ENCODE data around the gene TRAPPC3L. TPM values are rescaled to one million over a fixed set of nuclear protein-coding genes. Genes with fewer than 3 reads are reported as not detected.

Gene TRAPPC3L
- total and polyA plus RNA-seq, 2 of the 8 experiments (the other 6 are each of a cell fraction or from before 2014, with no cell fraction given): not detected

GRCh38 chr6:116536216-116536621, 9.3 kb downstream of the TRAPPC3L start (continued):
- TF ChIP-seq, protein P1, sequence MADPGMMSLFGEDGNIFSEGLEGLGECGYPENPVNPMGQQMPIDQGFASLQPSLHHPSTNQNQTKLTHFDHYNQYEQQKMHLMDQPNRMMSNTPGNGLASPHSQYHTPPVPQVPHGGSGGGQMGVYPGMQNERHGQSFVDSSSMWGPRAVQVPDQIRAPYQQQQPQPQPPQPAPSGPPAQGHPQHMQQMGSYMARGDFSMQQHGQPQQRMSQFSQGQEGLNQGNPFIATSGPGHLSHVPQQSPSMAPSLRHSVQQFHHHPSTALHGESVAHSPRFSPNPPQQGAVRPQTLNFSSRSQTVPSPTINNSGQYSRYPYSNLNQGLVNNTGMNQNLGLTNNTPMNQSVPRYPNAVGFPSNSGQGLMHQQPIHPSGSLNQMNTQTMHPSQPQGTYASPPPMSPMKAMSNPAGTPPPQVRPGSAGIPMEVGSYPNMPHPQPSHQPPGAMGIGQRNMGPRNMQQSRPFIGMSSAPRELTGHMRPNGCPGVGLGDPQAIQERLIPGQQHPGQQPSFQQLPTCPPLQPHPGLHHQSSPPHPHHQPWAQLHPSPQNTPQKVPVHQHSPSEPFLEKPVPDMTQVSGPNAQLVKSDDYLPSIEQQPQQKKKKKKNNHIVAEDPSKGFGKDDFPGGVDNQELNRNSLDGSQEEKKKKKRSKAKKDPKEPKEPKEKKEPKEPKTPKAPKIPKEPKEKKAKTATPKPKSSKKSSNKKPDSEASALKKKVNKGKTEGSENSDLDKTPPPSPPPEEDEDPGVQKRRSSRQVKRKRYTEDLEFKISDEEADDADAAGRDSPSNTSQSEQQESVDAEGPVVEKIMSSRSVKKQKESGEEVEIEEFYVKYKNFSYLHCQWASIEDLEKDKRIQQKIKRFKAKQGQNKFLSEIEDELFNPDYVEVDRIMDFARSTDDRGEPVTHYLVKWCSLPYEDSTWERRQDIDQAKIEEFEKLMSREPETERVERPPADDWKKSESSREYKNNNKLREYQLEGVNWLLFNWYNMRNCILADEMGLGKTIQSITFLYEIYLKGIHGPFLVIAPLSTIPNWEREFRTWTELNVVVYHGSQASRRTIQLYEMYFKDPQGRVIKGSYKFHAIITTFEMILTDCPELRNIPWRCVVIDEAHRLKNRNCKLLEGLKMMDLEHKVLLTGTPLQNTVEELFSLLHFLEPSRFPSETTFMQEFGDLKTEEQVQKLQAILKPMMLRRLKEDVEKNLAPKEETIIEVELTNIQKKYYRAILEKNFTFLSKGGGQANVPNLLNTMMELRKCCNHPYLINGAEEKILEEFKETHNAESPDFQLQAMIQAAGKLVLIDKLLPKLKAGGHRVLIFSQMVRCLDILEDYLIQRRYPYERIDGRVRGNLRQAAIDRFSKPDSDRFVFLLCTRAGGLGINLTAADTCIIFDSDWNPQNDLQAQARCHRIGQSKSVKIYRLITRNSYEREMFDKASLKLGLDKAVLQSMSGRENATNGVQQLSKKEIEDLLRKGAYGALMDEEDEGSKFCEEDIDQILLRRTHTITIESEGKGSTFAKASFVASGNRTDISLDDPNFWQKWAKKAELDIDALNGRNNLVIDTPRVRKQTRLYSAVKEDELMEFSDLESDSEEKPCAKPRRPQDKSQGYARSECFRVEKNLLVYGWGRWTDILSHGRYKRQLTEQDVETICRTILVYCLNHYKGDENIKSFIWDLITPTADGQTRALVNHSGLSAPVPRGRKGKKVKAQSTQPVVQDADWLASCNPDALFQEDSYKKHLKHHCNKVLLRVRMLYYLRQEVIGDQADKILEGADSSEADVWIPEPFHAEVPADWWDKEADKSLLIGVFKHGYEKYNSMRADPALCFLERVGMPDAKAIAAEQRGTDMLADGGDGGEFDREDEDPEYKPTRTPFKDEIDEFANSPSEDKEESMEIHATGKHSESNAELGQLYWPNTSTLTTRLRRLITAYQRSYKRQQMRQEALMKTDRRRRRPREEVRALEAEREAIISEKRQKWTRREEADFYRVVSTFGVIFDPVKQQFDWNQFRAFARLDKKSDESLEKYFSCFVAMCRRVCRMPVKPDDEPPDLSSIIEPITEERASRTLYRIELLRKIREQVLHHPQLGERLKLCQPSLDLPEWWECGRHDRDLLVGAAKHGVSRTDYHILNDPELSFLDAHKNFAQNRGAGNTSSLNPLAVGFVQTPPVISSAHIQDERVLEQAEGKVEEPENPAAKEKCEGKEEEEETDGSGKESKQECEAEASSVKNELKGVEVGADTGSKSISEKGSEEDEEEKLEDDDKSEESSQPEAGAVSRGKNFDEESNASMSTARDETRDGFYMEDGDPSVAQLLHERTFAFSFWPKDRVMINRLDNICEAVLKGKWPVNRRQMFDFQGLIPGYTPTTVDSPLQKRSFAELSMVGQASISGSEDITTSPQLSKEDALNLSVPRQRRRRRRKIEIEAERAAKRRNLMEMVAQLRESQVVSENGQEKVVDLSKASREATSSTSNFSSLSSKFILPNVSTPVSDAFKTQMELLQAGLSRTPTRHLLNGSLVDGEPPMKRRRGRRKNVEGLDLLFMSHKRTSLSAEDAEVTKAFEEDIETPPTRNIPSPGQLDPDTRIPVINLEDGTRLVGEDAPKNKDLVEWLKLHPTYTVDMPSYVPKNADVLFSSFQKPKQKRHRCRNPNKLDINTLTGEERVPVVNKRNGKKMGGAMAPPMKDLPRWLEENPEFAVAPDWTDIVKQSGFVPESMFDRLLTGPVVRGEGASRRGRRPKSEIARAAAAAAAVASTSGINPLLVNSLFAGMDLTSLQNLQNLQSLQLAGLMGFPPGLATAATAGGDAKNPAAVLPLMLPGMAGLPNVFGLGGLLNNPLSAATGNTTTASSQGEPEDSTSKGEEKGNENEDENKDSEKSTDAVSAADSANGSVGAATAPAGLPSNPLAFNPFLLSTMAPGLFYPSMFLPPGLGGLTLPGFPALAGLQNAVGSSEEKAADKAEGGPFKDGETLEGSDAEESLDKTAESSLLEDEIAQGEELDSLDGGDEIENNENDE (IDR thresholded peaks at IDR 0.05; ENCODE audit: insufficient replicate concordance, low read length): no peak
- TF ChIP-seq KDM5A (IDR thresholded peaks at IDR 0.05; ENCODE audit: low read length) (no peak), JUN (IDR thresholded peaks at IDR 0.05; ENCODE audit: low read depth, low read length) (no peak), RAD21 (IDR thresholded peaks at IDR 0.05 in 1 of 2, conservative IDR thresholded peaks at IDR 0.05 in 1 of 2; ENCODE audit: low read depth in 2 of 2, low read length in 2 of 2) (peak; percentile 41 to 49), CTCF (IDR thresholded peaks at IDR 0.05; ENCODE audit: control extremely low read depth in 1 of 3, insufficient read depth in 1 of 3, low read depth in 1 of 3, low read length in 3 of 3) (peak in 2 of 3 experiments; percentile 41 to 63; a peak in 2 of 4 replicates), EGR1 (IDR thresholded peaks at IDR 0.05; ENCODE audit: borderline replicate concordance, low read depth, low read length) (no peak), TCF12 (IDR thresholded peaks at IDR 0.05; ENCODE audit: low read depth, low read length) (no peak), KDM1A (IDR thresholded peaks at IDR 0.05; ENCODE audit: borderline replicate concordance, low read length) (no peak), SRF (IDR thresholded peaks at IDR 0.05; ENCODE audit: low read depth, low read length) (no peak)

Data from H1 (cell line).